Measurements from ENCODE around the gene MBD2. TPM values are rescaled to one million over a fixed set of nuclear protein-coding genes. Genes with fewer than 3 reads are reported as not detected.

MBD2 gene
- total RNA-seq, 1 donor from 2014 or later, result 30.7 TPM

- no peak for DNase-seq (ENCODE audit: low read depth)
- no peak for TF ChIP-seq CTCF (conservative IDR thresholded peaks at IDR 0.05; ENCODE audit: low read depth, low read length)
- no peak overlapping the region for H3K4me3 ChIP-seq (ENCODE audit: low read depth, low read length)
Observed at GRCh38 chr18:54117853-54118773, 106.4 kb downstream of the MBD2 start.

GRCh38 chr18:54116541-54117257 lies 107.8 kb downstream of the MBD2 start:
- H3K4me3 ChIP-seq (ENCODE audit: low read depth, low read length), result no peak overlapping the region
- no peak for TF ChIP-seq CTCF (conservative IDR thresholded peaks at IDR 0.05; ENCODE audit: low read depth, low read length)
- no peak for DNase-seq (ENCODE audit: low read depth)

- TF ChIP-seq CTCF (conservative IDR thresholded peaks at IDR 0.05; ENCODE audit: low read depth, low read length), result no peak
- DNase-seq (ENCODE audit: low read depth), result no peak
- no peak overlapping the region for H3K4me3 ChIP-seq (ENCODE audit: low read depth, low read length)
Observed at GRCh38 chr18:54112356-54112755, 112.1 kb downstream of the MBD2 start.

- TF ChIP-seq CTCF (conservative IDR thresholded peaks at IDR 0.05; ENCODE audit: low read depth, low read length), result no peak
- no peak for DNase-seq (ENCODE audit: low read depth)
- no peak overlapping the region for H3K4me3 ChIP-seq (ENCODE audit: low read depth, low read length)
Observed at GRCh38 chr18:54109131-54109683, 115.3 kb downstream of the MBD2 start.

- TF ChIP-seq CTCF (conservative IDR thresholded peaks at IDR 0.05; ENCODE audit: low read depth, low read length), result no peak
- DNase-seq (ENCODE audit: low read depth), result no peak
- no peak overlapping the region for H3K4me3 ChIP-seq (ENCODE audit: low read depth, low read length)
Observed at GRCh38 chr18:54102123-54102522, 122.3 kb downstream of the MBD2 start.

Other genes starting within 250 kb of the MBD2 start
- 9.1 and 12.9 TPM in 2 replicates for gene POLI, start 44.8 kb upstream of the MBD2 start, total RNA-seq
- gene STARD6, start 133.2 kb upstream of the MBD2 start, total RNA-seq, result 1.9 TPM in 1 of 2 replicates, not detected in the other
- 6.4 and 12.9 TPM in 2 replicates for gene C18orf54, start 133.2 kb upstream of the MBD2 start, total RNA-seq

Measured in epithelial cell of proximal tubule (primary cell).